ENCODE results near the gene CMSS1.

CMSS1 gene

GRCh38 chr3:99852851-99853250, 35.2 kb downstream of the CMSS1 start:
- H3K27me3 Mint-ChIP-seq: no peaks in the 10 kb centered on the region
- DNase-seq (ENCODE audit: low spot score in 2 of 2) (no peak), ATAC-seq (ENCODE audit: low read depth) (no peak)
- no peak overlapping the region for H3K27ac Mint-ChIP-seq
- no peaks in the 10 kb centered on the region for H3K9me3 Mint-ChIP-seq
- H3K4me3 Mint-ChIP-seq: no peak overlapping the region
- H3K36me3 Mint-ChIP-seq: peaks cover 3% of the 10 kb centered on the region
- H3K4me1 Mint-ChIP-seq: peaks cover 11% of the 10 kb centered on the region

GRCh38 chr3:99854756-99855298, 37.2 kb downstream of the CMSS1 start:
- no peak for DNase-seq (ENCODE audit: low spot score in 2 of 2)

GRCh38 chr3:99855900-99856299, 38.2 kb downstream of the CMSS1 start:
- H3K4me3 Mint-ChIP-seq: no peak overlapping the region
- no peaks in the 10 kb centered on the region for H3K27me3 Mint-ChIP-seq
- no peak overlapping the region for H3K27ac Mint-ChIP-seq
- H3K4me1 Mint-ChIP-seq: peaks cover 2% of the 10 kb centered on the region
- H3K9me3 Mint-ChIP-seq: no peaks in the 10 kb centered on the region
- ATAC-seq (ENCODE audit: low read depth): no peak
- no peak for DNase-seq (ENCODE audit: low spot score in 2 of 2)
- peaks cover 3% of the 10 kb centered on the region for H3K36me3 Mint-ChIP-seq

More at GRCh38 chr3:99854756-99855298, 37.2 kb downstream of the CMSS1 start:
- Mint-ChIP-seq H3K36me3 (peaks cover 3% of the 10 kb centered on the region), H3K27me3 (no peaks in the 10 kb centered on the region), H3K4me3 (no peak overlapping the region), H3K27ac (no peak overlapping the region), H3K4me1 (peaks cover 2% of the 10 kb centered on the region), H3K9me3 (no peaks in the 10 kb centered on the region)
- no peak for ATAC-seq (ENCODE audit: low read depth)

GRCh38 chr3:99856437-99857220, 39.0 kb downstream of the CMSS1 start:
- DNase-seq (ENCODE audit: low spot score in 2 of 2): no peak
- H3K27ac Mint-ChIP-seq: no peak overlapping the region
- H3K4me1 Mint-ChIP-seq: peaks cover 2% of the 10 kb centered on the region
- ATAC-seq (ENCODE audit: low read depth): no peak
- no peaks in the 10 kb centered on the region for H3K9me3 Mint-ChIP-seq
- H3K4me3 Mint-ChIP-seq: no peak overlapping the region
- no peaks in the 10 kb centered on the region for H3K27me3 Mint-ChIP-seq
- peaks cover 5% of the 10 kb centered on the region for H3K36me3 Mint-ChIP-seq

- Mint-ChIP-seq H3K36me3 (peaks cover 5% of the 10 kb centered on the region), H3K27me3 (no peaks in the 10 kb centered on the region)
These were observed 39.6 kb downstream of the CMSS1 start for GRCh38 chr3:99857278-99857677.

GRCh38 chr3:99858469-99858868, 40.8 kb downstream of the CMSS1 start:
- ATAC-seq (ENCODE audit: low read depth) (no peak), DNase-seq (ENCODE audit: low spot score in 2 of 2) (no peak)
- no peak overlapping the region for H3K27ac Mint-ChIP-seq
- H3K27me3 Mint-ChIP-seq: no peaks in the 10 kb centered on the region
- H3K9me3 Mint-ChIP-seq: no peaks in the 10 kb centered on the region
- peaks cover 11% of the 10 kb centered on the region for H3K36me3 Mint-ChIP-seq
- no peak overlapping the region for H3K4me3 Mint-ChIP-seq
- peaks cover 2% of the 10 kb centered on the region for H3K4me1 Mint-ChIP-seq

More at GRCh38 chr3:99857278-99857677, 39.6 kb downstream of the CMSS1 start:
- no peak overlapping the region for H3K4me3 Mint-ChIP-seq
- H3K9me3 Mint-ChIP-seq: no peaks in the 10 kb centered on the region
- no peak for ATAC-seq (ENCODE audit: low read depth)
- no peak overlapping the region for H3K27ac Mint-ChIP-seq
- no peak for DNase-seq (ENCODE audit: low spot score in 2 of 2)
- peaks cover 2% of the 10 kb centered on the region for H3K4me1 Mint-ChIP-seq

GRCh38 chr3:99859825-99860224, 42.2 kb downstream of the CMSS1 start:
- DNase-seq (ENCODE audit: low spot score in 2 of 2): no peak
- Mint-ChIP-seq H3K9me3 (no peaks in the 10 kb centered on the region), H3K27me3 (no peaks in the 10 kb centered on the region), H3K4me3 (no peak overlapping the region), H3K27ac (no peak overlapping the region), H3K36me3 (peaks cover 13% of the 10 kb centered on the region), H3K4me1 (peaks cover 2% of the 10 kb centered on the region)
- ATAC-seq (ENCODE audit: low read depth): no peak

GRCh38 chr3:99861216-99861615, 43.6 kb downstream of the CMSS1 start:
- Mint-ChIP-seq H3K27me3 (no peaks in the 10 kb centered on the region), H3K4me3 (no peak overlapping the region), H3K4me1 (no peaks in the 10 kb centered on the region), H3K27ac (no peak overlapping the region), H3K36me3 (peaks cover 12% of the 10 kb centered on the region), H3K9me3 (no peaks in the 10 kb centered on the region)
- DNase-seq (ENCODE audit: low spot score in 2 of 2) (no peak), ATAC-seq (ENCODE audit: low read depth) (no peak)

GRCh38 chr3:99862208-99862607, 44.5 kb downstream of the CMSS1 start:
- Mint-ChIP-seq H3K4me1 (no peaks in the 10 kb centered on the region), H3K4me3 (no peak overlapping the region), H3K36me3 (peaks cover 15% of the 10 kb centered on the region), H3K27ac (no peak overlapping the region), H3K27me3 (no peaks in the 10 kb centered on the region), H3K9me3 (no peaks in the 10 kb centered on the region)
- DNase-seq (ENCODE audit: low spot score in 2 of 2) (no peak), ATAC-seq (ENCODE audit: low read depth) (no peak)

- Mint-ChIP-seq H3K27ac (no peak overlapping the region), H3K27me3 (no peaks in the 10 kb centered on the region), H3K4me3 (no peak overlapping the region), H3K4me1 (no peaks in the 10 kb centered on the region), H3K36me3 (peaks cover 15% of the 10 kb centered on the region), H3K9me3 (no peaks in the 10 kb centered on the region)
- DNase-seq (ENCODE audit: low spot score in 2 of 2) (no peak), ATAC-seq (ENCODE audit: low read depth) (no peak)
These were observed 45.3 kb downstream of the CMSS1 start for GRCh38 chr3:99863002-99863401.

- no peak for DNase-seq (ENCODE audit: low spot score in 2 of 2)
- Mint-ChIP-seq H3K4me3 (no peak overlapping the region), H3K27me3 (no peaks in the 10 kb centered on the region), H3K9me3 (no peaks in the 10 kb centered on the region), H3K4me1 (no peaks in the 10 kb centered on the region), H3K36me3 (peaks cover 15% of the 10 kb centered on the region), H3K27ac (no peak overlapping the region)
- ATAC-seq (ENCODE audit: low read depth): no peak
These were observed 45.9 kb downstream of the CMSS1 start for GRCh38 chr3:99863588-99863987.

GRCh38 chr3:99864289-99864688, 46.6 kb downstream of the CMSS1 start:
- H3K4me3 Mint-ChIP-seq: no peak overlapping the region
- H3K9me3 Mint-ChIP-seq: no peaks in the 10 kb centered on the region
- no peak for ATAC-seq (ENCODE audit: low read depth)
- no peak for DNase-seq (ENCODE audit: low spot score in 2 of 2)
- H3K27ac Mint-ChIP-seq: no peak overlapping the region
- H3K36me3 Mint-ChIP-seq: peaks cover 15% of the 10 kb centered on the region
- H3K27me3 Mint-ChIP-seq: no peaks in the 10 kb centered on the region
- no peaks in the 10 kb centered on the region for H3K4me1 Mint-ChIP-seq

- Mint-ChIP-seq H3K4me1 (peaks cover 2% of the 10 kb centered on the region), H3K27ac (no peak overlapping the region), H3K27me3 (no peaks in the 10 kb centered on the region), H3K36me3 (peaks cover 17% of the 10 kb centered on the region), H3K4me3 (no peak overlapping the region), H3K9me3 (no peaks in the 10 kb centered on the region)
- DNase-seq (ENCODE audit: low spot score in 2 of 2) (no peak), ATAC-seq (ENCODE audit: low read depth) (no peak)
These were observed 47.7 kb downstream of the CMSS1 start for GRCh38 chr3:99865321-99865720.

GRCh38 chr3:99866261-99866761, 48.6 kb downstream of the CMSS1 start:
- ATAC-seq (ENCODE audit: low read depth): no peak

More at GRCh38 chr3:99866261-99866761, 48.6 kb downstream of the CMSS1 start:
- Mint-ChIP-seq H3K27ac (no peak overlapping the region), H3K4me1 (peaks cover 3% of the 10 kb centered on the region), H3K4me3 (no peak overlapping the region), H3K36me3 (peaks cover 18% of the 10 kb centered on the region), H3K27me3 (no peaks in the 10 kb centered on the region), H3K9me3 (no peaks in the 10 kb centered on the region)
- DNase-seq (ENCODE audit: low spot score in 2 of 2): no peak

Data from memory B cell (primary cell).